MCF 10A (cell line): ENCODE data around the gene CAMKMT. TPM values are rescaled to one million over a fixed set of nuclear protein-coding genes. Genes with fewer than 3 reads are reported as not detected.

Experiments used
- BruUV-seq: library from RNA; stranded (reverse); fragments of 400-500 nt; replicated peaks from 2 replicates; lab custom pipeline; 2021; lab: Mats Ljungman, UMichigan
- CTCF ChIA-PET: fragments of 300-600 bp; sonication (Branson Sonifier 250); formaldehyde crosslinking; extraction: SDS; loops from one replicate; lab custom pipeline; 2021; ENCODE audit warnings: antibody characterized with exemption, inconsistent platforms; lab: Yijun Ruan, JAX
- POLR2A ChIA-PET: fragments of 300-600, 350-650 bp; sonication (Branson Sonifier 250); formaldehyde crosslinking; extraction: SDS; loops from one replicate; lab custom pipeline; 2020; ENCODE audit warnings: antibody characterized with exemption, inconsistent platforms; lab: Yijun Ruan, JAX
- DNase-seq: peaks from one replicate; pipeline ENCODE4 v3.0.0-alpha.2; 2018; ENCODE audit not compliant: unreplicated experiment
- H3K27ac Mint-ChIP-seq: one replicate; pipeline ENCODE4 v1.8.0; 2022; ENCODE audit warnings: mild to moderate bottlenecking, low read depth, mixed read lengths; ENCODE audit not compliant: unreplicated experiment
- H3K27me3 Mint-ChIP-seq: one replicate; pipeline ENCODE4 v1.8.0; 2022; ENCODE audit warnings: mixed read lengths; ENCODE audit not compliant: insufficient read depth, unreplicated experiment
- H3K36me3 Mint-ChIP-seq: one replicate; pipeline ENCODE4 v1.8.0; 2022; ENCODE audit warnings: mild to moderate bottlenecking, moderate library complexity, mixed read lengths; ENCODE audit not compliant: insufficient read depth, unreplicated experiment
- H3K4me1 Mint-ChIP-seq: one replicate; pipeline ENCODE4 v1.8.0; 2022; ENCODE audit warnings: mixed read lengths; ENCODE audit not compliant: insufficient read depth, unreplicated experiment
- H3K4me3 Mint-ChIP-seq: one replicate; pipeline ENCODE4 v1.8.0; 2022; ENCODE audit warnings: mild to moderate bottlenecking, moderate library complexity, mixed read lengths; ENCODE audit not compliant: unreplicated experiment
- H3K9me3 Mint-ChIP-seq: one replicate; pipeline ENCODE4 v1.8.0; 2022; ENCODE audit warnings: mixed read lengths; ENCODE audit not compliant: unreplicated experiment
- CTCF ChIP-seq: fragments of 200-600 bp; IDR thresholded peaks from one replicate; pipeline ENCODE4 v1.8.0; 2022; ENCODE audit warnings: antibody characterized with exemption, mild to moderate bottlenecking; ENCODE audit not compliant: unreplicated experiment
- intact Hi-C: fragments of 100-400 bp; cut with micrococcal nuclease; formaldehyde crosslinking; loops from 2 replicates; pipeline ENCODE4 v1.14.1; 2022
- total RNA-seq: library from RNA; stranded (reverse); gene quantifications from 2 replicates; pipeline ENCODE4 v1.2.3, GENCODE V29; 2022

Gene CAMKMT
- total RNA-seq, 1 experiment from 2014 or later: 9.9 TPM

DNA sequence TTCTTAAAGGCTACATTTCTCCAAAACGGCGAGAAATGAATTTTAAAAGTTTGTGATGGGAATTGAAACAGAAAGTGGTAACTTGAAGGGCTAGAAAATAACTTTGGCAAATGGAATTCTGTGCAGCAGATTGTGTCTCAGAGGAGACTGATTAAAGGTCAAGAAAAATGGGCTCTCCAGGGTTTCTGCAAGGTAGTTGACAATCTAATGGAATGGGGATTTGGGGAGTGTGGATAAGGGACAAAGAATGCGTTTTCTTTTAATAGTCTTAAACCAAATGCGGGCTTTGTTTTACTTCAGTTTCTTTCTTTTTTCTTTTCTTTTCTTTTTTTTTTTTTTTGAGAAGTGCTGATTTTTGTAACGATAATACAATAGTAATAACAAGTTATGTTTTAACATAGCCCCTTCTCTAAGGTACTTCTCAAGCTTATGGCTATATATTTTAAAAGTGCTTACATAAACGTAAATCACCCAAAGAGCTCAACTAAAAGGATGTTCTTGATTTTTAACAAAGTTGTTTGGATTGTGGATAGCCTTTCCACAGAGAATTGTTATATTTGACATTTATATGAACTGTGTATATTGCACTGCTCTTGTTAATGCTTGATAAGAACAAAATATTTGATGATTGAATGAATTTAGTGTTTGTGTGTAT, 36.6 kb downstream of the CAMKMT start:
- no peak for TF ChIP-seq CTCF
- H3K4me3 Mint-ChIP-seq: no peak overlapping the region
- ChIA-PET POLR2A (interaction anchor here (0.8 kb wide), 1 partner anchor 9 kb away, joined by 3 read pairs; no protein-coding TSS in a partner anchor), CTCF (interaction anchor here (2.1 to 2.3 kb wide), 2 partner anchors 81 to 557 kb away, joined by 9 read pairs; no protein-coding TSS in a partner anchor)
- H3K27me3 Mint-ChIP-seq: no peaks in the 10 kb centered on the region
- intact Hi-C loops: no loop called here
- H3K27ac Mint-ChIP-seq: no peak overlapping the region
- BruUV-seq: no TSS peak
- no peak for DNase-seq
- H3K36me3 Mint-ChIP-seq: peaks cover 5% of the 10 kb centered on the region
- no peaks in the 10 kb centered on the region for H3K4me1 Mint-ChIP-seq
- no peaks in the 10 kb centered on the region for H3K9me3 Mint-ChIP-seq

GRCh38 chr2:44420725-44421124, 59.0 kb downstream of the CAMKMT start:
- no peaks in the 10 kb centered on the region for H3K9me3 Mint-ChIP-seq
- H3K27me3 Mint-ChIP-seq: no peaks in the 10 kb centered on the region
- intact Hi-C loops: no loop called here
- POLR2A ChIA-PET: interaction anchor here (1.2 kb wide), 1 partner anchor 14 kb away, joined by 6 read pairs; no protein-coding TSS in a partner anchor
- H3K36me3 Mint-ChIP-seq: no peaks in the 10 kb centered on the region
- DNase-seq: no peak
- H3K4me1 Mint-ChIP-seq: no peaks in the 10 kb centered on the region
- H3K27ac Mint-ChIP-seq: no peak overlapping the region
- no TSS peak for BruUV-seq
- no peak overlapping the region for H3K4me3 Mint-ChIP-seq
- CTCF ChIA-PET: interaction anchor here (1.2 kb wide), 1 partner anchor 59 kb away, joined by 4 read pairs; no protein-coding TSS in a partner anchor
- no peak for TF ChIP-seq CTCF

GRCh38 chr2:44424211-44424610, 62.5 kb downstream of the CAMKMT start:
- ChIA-PET CTCF (interaction anchor here (0.6 to 0.7 kb wide), 2 partner anchors 22 to 236 kb away, joined by 3 read pairs; no protein-coding TSS in a partner anchor), POLR2A (interaction anchor here (0.6 kb wide), 1 partner anchor 8 kb away, joined by 3 read pairs; no protein-coding TSS in a partner anchor)

More at GRCh38 chr2:44424211-44424610, 62.5 kb downstream of the CAMKMT start:
- no peaks in the 10 kb centered on the region for H3K4me1 Mint-ChIP-seq
- BruUV-seq: no TSS peak
- no peak overlapping the region for H3K4me3 Mint-ChIP-seq
- no peaks in the 10 kb centered on the region for H3K27me3 Mint-ChIP-seq
- TF ChIP-seq CTCF: no peak
- H3K27ac Mint-ChIP-seq: no peak overlapping the region
- H3K9me3 Mint-ChIP-seq: no peaks in the 10 kb centered on the region
- DNase-seq: no peak
- intact Hi-C loops: no loop called here
- H3K36me3 Mint-ChIP-seq: no peaks in the 10 kb centered on the region
